ENCODE data around the gene GNAQ. TPM values are rescaled to one million over a fixed set of nuclear protein-coding genes. Genes with fewer than 3 reads are reported as not detected.

The GNAQ gene
- total and polyA plus RNA-seq, 8 donors = 55.5 to 95.5 (median 62.8) TPM

- intact Hi-C loops (cut with DNase I) = no loop called here
- no peak for TF ChIP-seq CTCF (IDR thresholded peaks at IDR 0.05)
- DNase-seq = no peak
- H3K4me1 ChIP-seq = no peaks in the 10 kb centered on the region
- H3K36me3 ChIP-seq = no peaks in the 10 kb centered on the region
- no peaks in the 10 kb centered on the region for H3K27me3 ChIP-seq
- no peak overlapping the region for H3K27ac ChIP-seq
- peak; percentile 65 for ATAC-seq
- no peak overlapping the region for H3K4me3 ChIP-seq
- H3K9me3 ChIP-seq = no peaks in the 10 kb centered on the region
These were observed 364.5 kb downstream of the GNAQ start for GRCh38 chr9:77667151-77667550.

Other genes with a start within 250 kb of the GNAQ start
- 10 to 100 TPM; 14.0 to 17.3 TPM for gene CEP78, start 204.3 kb upstream of the GNAQ start, total RNA-seq
- gene CEP78, start 204.3 kb upstream of the GNAQ start, polyA plus RNA-seq (ENCODE audit: insufficient read length in 6 of 6) = 10 to 100 TPM; 38.4 to 43.9 (median 41.1) TPM